SU-DHL-6 (cell line): ENCODE measurements around the gene ZNF586.

Experiments used
- EZH2phosphoT487 ChIP-seq: fragments of 200-600 bp; sonication (generic), shearing (Covaris generic); conservative IDR thresholded peaks from 2 replicates; pipeline ENCODE4 v1.6.1; 2018; ENCODE audit warnings: mild to moderate bottlenecking, antibody characterized with exemption, low read length, moderate library complexity, mixed read lengths
- TF ChIP-seq, protein P1 (sequence below): fragments of 200-600 bp; sonication (generic); IDR thresholded peaks from one replicate; pipeline ENCODE4 v1.5.1; 2017; ENCODE audit warnings: antibody characterized with exemption, mild to moderate bottlenecking, low read length, moderate library complexity; ENCODE audit not compliant: insufficient read depth, poor library complexity, severe bottlenecking

DNA sequence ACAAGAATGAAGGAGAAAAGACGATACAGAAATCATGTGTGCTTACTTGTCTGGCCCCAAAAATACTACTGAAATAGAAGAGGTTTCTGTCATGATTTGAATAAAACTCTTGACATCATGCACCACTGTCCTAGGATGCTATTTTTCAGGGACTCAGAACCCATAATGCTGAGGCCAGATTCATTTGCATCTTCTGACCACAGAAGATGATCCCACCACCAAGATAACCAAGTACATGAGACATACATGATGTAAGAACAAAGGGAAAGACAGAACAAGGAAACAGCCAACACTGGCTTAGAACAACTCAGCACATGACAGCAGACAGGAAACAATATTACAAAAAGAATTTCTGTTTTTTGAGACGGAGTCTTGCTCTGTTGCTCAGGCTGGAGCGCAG, 42.8 kb downstream of the ZNF586 start:
- TF ChIP-seq, protein P1, sequence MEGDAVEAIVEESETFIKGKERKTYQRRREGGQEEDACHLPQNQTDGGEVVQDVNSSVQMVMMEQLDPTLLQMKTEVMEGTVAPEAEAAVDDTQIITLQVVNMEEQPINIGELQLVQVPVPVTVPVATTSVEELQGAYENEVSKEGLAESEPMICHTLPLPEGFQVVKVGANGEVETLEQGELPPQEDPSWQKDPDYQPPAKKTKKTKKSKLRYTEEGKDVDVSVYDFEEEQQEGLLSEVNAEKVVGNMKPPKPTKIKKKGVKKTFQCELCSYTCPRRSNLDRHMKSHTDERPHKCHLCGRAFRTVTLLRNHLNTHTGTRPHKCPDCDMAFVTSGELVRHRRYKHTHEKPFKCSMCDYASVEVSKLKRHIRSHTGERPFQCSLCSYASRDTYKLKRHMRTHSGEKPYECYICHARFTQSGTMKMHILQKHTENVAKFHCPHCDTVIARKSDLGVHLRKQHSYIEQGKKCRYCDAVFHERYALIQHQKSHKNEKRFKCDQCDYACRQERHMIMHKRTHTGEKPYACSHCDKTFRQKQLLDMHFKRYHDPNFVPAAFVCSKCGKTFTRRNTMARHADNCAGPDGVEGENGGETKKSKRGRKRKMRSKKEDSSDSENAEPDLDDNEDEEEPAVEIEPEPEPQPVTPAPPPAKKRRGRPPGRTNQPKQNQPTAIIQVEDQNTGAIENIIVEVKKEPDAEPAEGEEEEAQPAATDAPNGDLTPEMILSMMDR: no peak
- TF ChIP-seq EZH2phosphoT487: no peak
